Breast epithelium (tissue), 4 donors: ENCODE measurements around the gene TUBA3E. TPM values are rescaled to one million over a fixed set of nuclear protein-coding genes. Genes with fewer than 3 reads are reported as not detected.
A peak's percentile ranks its signal among the peaks of the same experiment; 100 is the strongest.
"Not testable (repeated sequence)": the region's sequence is repeated elsewhere in the genome, so short reads cannot be mapped to it uniquely, and the experiment has no call there.

Experiments
- DNase-seq, 2 donors: peaks; one replicate each; pipeline ENCODE4 v3.0.0-alpha.2; 2019; ENCODE audit warnings: low spot score in 2 of 2
- H3K27ac ChIP-seq, 2 donors: fragments of 200-600 bp; sonication (generic) in 1 of 2; one replicate each; pipeline ENCODE4 v1.5.1; 2016 to 2019; ENCODE audit warnings: mild to moderate bottlenecking in 1 of 2
- H3K27me3 ChIP-seq, 2 donors: fragments of 200-600 bp; sonication (generic) in 1 of 2; one replicate each; pipeline versions ENCODE4 v1.5.1 to v1.6.0; 2017 to 2019; ENCODE audit warnings: control low read depth in 1 of 2, mild to moderate bottlenecking in 1 of 2
- H3K36me3 ChIP-seq: fragments of 200-600 bp; one replicate; pipeline ENCODE4 v1.5.1; 2019
- H3K4me1 ChIP-seq, 2 donors: fragments of 200-600 bp; sonication (generic); one replicate each; pipeline ENCODE4 v1.5.1; 2016 to 2019; ENCODE audit warnings: control low read depth in 1 of 2
- H3K4me3 ChIP-seq, 3 donors: fragments of 200-600 bp; sonication (generic); 1 replicate in 2 of 3; 2 replicates in 1 of 3; pipeline ENCODE4 v1.5.1; 2016 to 2019; ENCODE audit warnings: mild to moderate bottlenecking in 3 of 3, moderate library complexity in 2 of 3
- H3K9me3 ChIP-seq, 2 donors: fragments of 200-600 bp; sonication (generic) in 1 of 2; one replicate each; pipeline ENCODE4 v1.5.1; 2016 to 2019; ENCODE audit warnings: control low read depth in 1 of 2
- CTCF ChIP-seq, 3 donors: fragments of 450-650 bp; IDR thresholded peaks; one replicate each; pipeline ENCODE4 v1.5.1; 2016 to 2017; ENCODE audit warnings: antibody characterized with exemption in 3 of 3, mild to moderate bottlenecking in 3 of 3, moderate library complexity in 3 of 3
- POLR2A ChIP-seq: fragments of 450-650 bp; IDR thresholded peaks from one replicate; pipeline ENCODE4 v1.6.1; 2016; ENCODE audit warnings: antibody characterized with exemption, mild to moderate bottlenecking, moderate library complexity
- POLR2AphosphoS5 ChIP-seq, 3 donors: sonication (generic); formaldehyde crosslinking; IDR thresholded peaks; one replicate each; pipeline ENCODE4 v1.6.1; 2017; ENCODE audit warnings: antibody characterized with exemption in 3 of 3
- intact Hi-C: fragments of 100-400 bp; cut with DNase I; formaldehyde crosslinking; loops from one replicate; pipeline ENCODE4 v1.15.1; 2023; ENCODE audit warnings: low total_unique reads
- total RNA-seq, 3 donors: library from RNA; depleted of rRNA; stranded (reverse); fragments of >200 nt; gene quantifications; one replicate each; pipeline ENCODE4 v1.1.0, GENCODE V29; 2016

The TUBA3E gene
- total RNA-seq, 3 donors from 2014 or later: not detected

GRCh38 chr2:130181880-130182682 lies 16.2 kb downstream of the TUBA3E start, which contains the start of gene MZT2B:
Gene MZT2B, plus strand, starts transcription at chr2:130182262. Its CDS starts 21 bp downstream, at chr2:130182283.
- Histone ChIP-seq H3K4me3 (peak within 1 kb of the TSS; percentile 79 to 97 (median 93)), H3K27ac (peak within 1 kb of the TSS; percentile 91 to 92)
- peak; percentile 67 to 82 for DNase-seq
- intact Hi-C loops: loop anchor here (10.0 kb wide), 1 partner anchor 1303 kb away; no protein-coding TSS in a partner anchor
- not testable (repeated sequence) for H3K9me3 ChIP-seq, H3K4me1 ChIP-seq, H3K36me3 ChIP-seq, H3K27me3 ChIP-seq
- TF ChIP-seq CTCF (IDR thresholded peaks at IDR 0.05): peak; percentile 37 to 82 (median 40)

GRCh38 chr2:130181325-130181879 lies 16.8 kb downstream of the TUBA3E start, which contains the start of gene SMPD4:
Gene SMPD4, minus strand, starts transcription at chr2:130181602. Its CDS starts 5,010 bp downstream, at chr2:130176592.
- Histone ChIP-seq H3K27ac (peak within 1 kb of the TSS; percentile 91 to 92), H3K27me3 (no peaks in the 10 kb centered on the region), H3K36me3 (no peaks in the 10 kb centered on the region), H3K4me1 (peaks cover 0 to 7% of the 10 kb centered on the region in 2 donors), H3K4me3 (peak within 1 kb of the TSS; percentile 79 to 97 (median 93)), H3K9me3 (no peaks in the 10 kb centered on the region)
- intact Hi-C loops: loop anchor here (10.0 kb wide), 1 partner anchor 1303 kb away; no protein-coding TSS in a partner anchor
- peak; percentile 95 to 97 for DNase-seq
- TF ChIP-seq POLR2AphosphoS5 (IDR thresholded peaks at IDR 0.05) (peak in 2 of 3 donors; percentile 64 to 86), POLR2A (peak; percentile 21), CTCF (IDR thresholded peaks at IDR 0.05) (no peak)

- intact Hi-C loops: loop anchor here (10.0 kb wide), 1 partner anchor 1304 kb away; no protein-coding TSS in a partner anchor
- Histone ChIP-seq H3K27ac (peak overlapping the region; percentile 91 to 92), H3K4me3 (peak overlapping the region; percentile 79 to 97 (median 93))
- not testable (repeated sequence) for H3K9me3 ChIP-seq, H3K36me3 ChIP-seq, H3K27me3 ChIP-seq, H3K4me1 ChIP-seq, DNase-seq
These were observed 17.6 kb downstream of the TUBA3E start for GRCh38 chr2:130180404-130181324.

GRCh38 chr2:130174866-130175265 lies 23.4 kb downstream of the TUBA3E start:
- intact Hi-C loops, H3K36me3 ChIP-seq: not testable (repeated sequence)

GRCh38 chr2:130169896-130170295 lies 28.3 kb downstream of the TUBA3E start:
- DNase-seq: no peak
- Histone ChIP-seq H3K4me1 (no peaks in the 10 kb centered on the region), H3K27me3 (no peaks in the 10 kb centered on the region), H3K36me3 (no peaks in the 10 kb centered on the region), H3K4me3 (no peak overlapping the region), H3K27ac (no peak overlapping the region), H3K9me3 (no peaks in the 10 kb centered on the region)
- TF ChIP-seq CTCF (IDR thresholded peaks at IDR 0.05): no peak
- no peak for TF ChIP-seq POLR2A
- no peak for TF ChIP-seq POLR2AphosphoS5 (IDR thresholded peaks at IDR 0.05)
- intact Hi-C loops: no loop called here

More at GRCh38 chr2:130174866-130175265, 23.4 kb downstream of the TUBA3E start:
- not testable (repeated sequence) for H3K4me1 ChIP-seq, H3K4me3 ChIP-seq, H3K27me3 ChIP-seq, DNase-seq, H3K9me3 ChIP-seq, H3K27ac ChIP-seq

- H3K27ac ChIP-seq, H3K9me3 ChIP-seq, H3K4me3 ChIP-seq, H3K36me3 ChIP-seq, intact Hi-C loops, DNase-seq, H3K4me1 ChIP-seq, H3K27me3 ChIP-seq: not testable (repeated sequence)
These were observed 29.1 kb downstream of the TUBA3E start for GRCh38 chr2:130169163-130169562.

GRCh38 chr2:130166611-130167010 lies 31.6 kb downstream of the TUBA3E start:
- H3K36me3 ChIP-seq, H3K4me1 ChIP-seq, DNase-seq, H3K9me3 ChIP-seq, H3K4me3 ChIP-seq, intact Hi-C loops, H3K27ac ChIP-seq, H3K27me3 ChIP-seq: not testable (repeated sequence)
